ENCODE data around the gene TMEM92.

The TMEM92 gene

GRCh38 chr17:50274142-50274896 lies at the start of gene TMEM92:
TSS of gene TMEM92 (plus strand) at chr17:50274466. CDS start at chr17:50274502, 36 bp downstream.
- DNase-seq = no peak

- no peak for DNase-seq
Observed at GRCh38 chr17:50225701-50226240, 48.5 kb upstream of the TMEM92 start.

- DNase-seq = no peak
Observed at GRCh38 chr17:50234581-50234980, 39.7 kb upstream of the TMEM92 start.

- DNase-seq = no peak
Observed at GRCh38 chr17:50237901-50238300, 36.4 kb upstream of the TMEM92 start.

- no peak for DNase-seq
Observed at GRCh38 chr17:50238601-50239280, 35.5 kb upstream of the TMEM92 start.

- DNase-seq = no peak
Observed at GRCh38 chr17:50239937-50240336, 34.3 kb upstream of the TMEM92 start.

GRCh38 chr17:50240851-50241250 lies 33.4 kb upstream of the TMEM92 start:
- DNase-seq = no peak

GRCh38 chr17:50241431-50241830 lies 32.8 kb upstream of the TMEM92 start:
- DNase-seq = no peak

- DNase-seq = no peak
Observed at GRCh38 chr17:50244771-50245170, 29.5 kb upstream of the TMEM92 start.

- no peak for DNase-seq
Observed at GRCh38 chr17:50248255-50248654, 26.0 kb upstream of the TMEM92 start.

GRCh38 chr17:50252781-50253180 lies 21.5 kb upstream of the TMEM92 start:
- no peak for DNase-seq

- no peak for DNase-seq
Observed at GRCh38 chr17:50255766-50256635, 18.3 kb upstream of the TMEM92 start.

GRCh38 chr17:50256826-50257618 lies 17.2 kb upstream of the TMEM92 start:
- DNase-seq = no peak

GRCh38 chr17:50257676-50258224 lies 16.5 kb upstream of the TMEM92 start:
- no peak for DNase-seq

GRCh38 chr17:50258647-50259476 lies 15.4 kb upstream of the TMEM92 start:
- DNase-seq = no peak

GRCh38 chr17:50259477-50260324 lies 14.6 kb upstream of the TMEM92 start:
- no peak for DNase-seq

GRCh38 chr17:50260501-50260911 lies 13.8 kb upstream of the TMEM92 start:
- DNase-seq = no peak

- DNase-seq = no peak
Observed at GRCh38 chr17:50261051-50261915, 13.0 kb upstream of the TMEM92 start.

Measured in NCI-H1092 treated with DMSO at 0.1 percent for 48 hours (cell line).